ENCODE data around the gene RHBDF2.

The RHBDF2 gene

DNA sequence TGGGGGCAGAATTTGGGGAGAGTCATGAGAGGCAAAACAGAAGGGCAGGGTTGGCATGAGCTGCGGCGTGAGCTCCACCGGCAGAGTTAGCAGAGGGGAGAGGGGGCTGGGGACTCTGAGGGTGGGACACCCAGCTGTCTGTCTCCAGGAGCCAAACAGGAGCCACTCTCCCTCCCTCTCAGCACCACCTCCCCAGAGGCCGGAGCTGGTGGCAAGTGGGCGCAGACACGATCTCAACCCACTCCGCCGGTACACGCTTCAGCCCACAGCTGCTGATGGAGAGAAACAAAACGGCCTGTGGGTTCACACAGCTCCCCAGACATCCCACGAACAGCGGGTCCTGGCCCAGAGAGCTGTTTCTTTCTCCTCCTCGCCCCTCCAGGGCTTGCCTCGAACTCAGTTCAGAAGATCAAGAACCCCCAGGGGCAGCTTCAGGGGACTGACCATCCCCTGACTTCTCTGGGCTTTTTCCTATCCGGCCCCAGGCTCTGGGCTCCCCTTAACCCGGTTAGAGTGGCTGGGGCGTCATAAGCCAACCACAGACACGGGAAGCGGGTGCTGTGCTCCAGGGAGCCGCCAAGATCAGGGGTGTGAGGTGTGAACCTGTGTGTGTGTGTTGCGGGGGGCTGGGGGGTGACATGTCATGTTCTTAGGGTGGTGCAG is 7.6 kb downstream of the RHBDF2 start:
- no peak for TF ChIP-seq POLR2A (IDR thresholded peaks at IDR 0.05; ENCODE audit: low read length)
- TF ChIP-seq GATA1 (IDR thresholded peaks at IDR 0.05; ENCODE audit: low read depth, low read length) = no peak
- DNase-seq = no peak

DNA sequence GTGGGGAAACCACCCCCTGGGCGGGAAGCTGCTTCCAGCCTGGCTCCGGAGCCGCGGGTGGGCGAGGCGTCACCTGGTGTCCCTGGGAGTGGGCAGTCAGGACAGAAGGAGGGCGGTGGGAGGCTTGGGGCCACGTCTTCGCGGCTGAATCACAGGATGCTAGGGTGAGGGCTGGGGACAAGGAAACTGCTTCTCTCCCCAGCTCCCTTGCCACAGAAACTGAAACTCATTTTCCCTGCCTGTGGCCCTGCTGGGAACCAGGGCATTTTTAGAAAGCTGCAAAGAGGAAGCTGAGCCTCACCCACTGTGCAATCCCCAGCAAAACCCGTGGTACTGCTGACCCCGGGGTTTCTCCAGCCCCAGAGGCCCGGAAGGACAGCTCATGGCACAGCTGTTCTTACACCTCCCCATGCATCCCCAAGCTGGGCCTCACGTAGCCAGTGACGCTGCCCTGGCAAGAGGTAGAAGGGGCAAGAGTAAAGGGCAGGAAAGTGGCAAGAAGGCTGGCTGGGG is 8.2 kb downstream of the RHBDF2 start:
- DNase-seq = no peak
- TF ChIP-seq GATA1 (IDR thresholded peaks at IDR 0.05; ENCODE audit: low read depth, low read length) (no peak), POLR2A (IDR thresholded peaks at IDR 0.05; ENCODE audit: low read length) (no peak)

- no peak for DNase-seq
- TF ChIP-seq POLR2A (IDR thresholded peaks at IDR 0.05; ENCODE audit: low read length) (no peak), GATA1 (IDR thresholded peaks at IDR 0.05; ENCODE audit: low read depth, low read length) (no peak)
Observed at GRCh38 chr17:76492123-76492988, 8.9 kb downstream of the RHBDF2 start.

DNA sequence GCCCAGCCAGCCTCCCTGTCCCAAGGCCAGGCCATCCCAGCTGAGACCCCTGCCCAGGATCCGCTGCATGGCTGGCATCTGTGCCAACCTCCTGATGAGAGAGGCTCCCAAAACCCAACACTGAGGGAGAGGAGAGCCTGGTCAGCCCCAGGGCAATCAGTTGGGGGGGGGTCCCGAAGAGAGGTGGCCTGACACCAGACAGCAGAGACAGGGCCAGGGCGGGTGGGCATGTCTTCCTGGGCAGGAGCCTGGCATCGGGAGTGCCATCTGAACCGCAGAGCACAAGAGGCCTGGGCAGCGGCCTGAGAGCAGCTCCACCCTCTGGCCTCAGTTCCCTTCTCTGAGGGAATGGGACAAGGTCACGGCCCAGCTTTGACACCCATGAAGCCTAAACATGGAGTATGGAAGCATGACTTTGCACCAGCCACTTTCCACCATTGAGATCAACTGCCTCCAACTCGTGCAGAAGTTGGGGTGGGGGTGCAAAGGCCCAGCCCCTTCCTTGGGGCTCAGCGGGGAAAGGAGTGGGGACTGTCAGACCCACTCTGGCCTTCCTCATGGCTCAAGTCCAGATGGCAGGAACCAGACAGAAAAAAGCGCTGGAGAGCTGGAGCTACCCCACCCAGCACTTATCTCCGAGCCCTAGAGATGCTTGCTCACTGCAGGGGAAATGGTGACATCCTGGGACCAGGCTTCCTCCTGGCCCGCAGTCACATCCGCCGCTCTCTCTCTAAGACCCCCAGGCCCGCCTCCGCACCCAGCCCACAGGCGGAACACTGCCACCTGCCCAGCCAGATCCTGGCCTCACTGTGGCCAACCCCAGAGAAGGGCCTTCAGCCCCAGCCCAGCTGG is 9.7 kb downstream of the RHBDF2 start:
- DNase-seq = no peak
- TF ChIP-seq GATA1 (IDR thresholded peaks at IDR 0.05; ENCODE audit: low read depth, low read length) = no peak
- no peak for TF ChIP-seq POLR2A (IDR thresholded peaks at IDR 0.05; ENCODE audit: low read length)

- no peak for DNase-seq
- no peak for TF ChIP-seq GATA1 (IDR thresholded peaks at IDR 0.05; ENCODE audit: low read depth, low read length)
- TF ChIP-seq POLR2A (IDR thresholded peaks at IDR 0.05; ENCODE audit: low read length) = no peak
Observed at GRCh38 chr17:76490112-76490710, 11.0 kb downstream of the RHBDF2 start.

DNA sequence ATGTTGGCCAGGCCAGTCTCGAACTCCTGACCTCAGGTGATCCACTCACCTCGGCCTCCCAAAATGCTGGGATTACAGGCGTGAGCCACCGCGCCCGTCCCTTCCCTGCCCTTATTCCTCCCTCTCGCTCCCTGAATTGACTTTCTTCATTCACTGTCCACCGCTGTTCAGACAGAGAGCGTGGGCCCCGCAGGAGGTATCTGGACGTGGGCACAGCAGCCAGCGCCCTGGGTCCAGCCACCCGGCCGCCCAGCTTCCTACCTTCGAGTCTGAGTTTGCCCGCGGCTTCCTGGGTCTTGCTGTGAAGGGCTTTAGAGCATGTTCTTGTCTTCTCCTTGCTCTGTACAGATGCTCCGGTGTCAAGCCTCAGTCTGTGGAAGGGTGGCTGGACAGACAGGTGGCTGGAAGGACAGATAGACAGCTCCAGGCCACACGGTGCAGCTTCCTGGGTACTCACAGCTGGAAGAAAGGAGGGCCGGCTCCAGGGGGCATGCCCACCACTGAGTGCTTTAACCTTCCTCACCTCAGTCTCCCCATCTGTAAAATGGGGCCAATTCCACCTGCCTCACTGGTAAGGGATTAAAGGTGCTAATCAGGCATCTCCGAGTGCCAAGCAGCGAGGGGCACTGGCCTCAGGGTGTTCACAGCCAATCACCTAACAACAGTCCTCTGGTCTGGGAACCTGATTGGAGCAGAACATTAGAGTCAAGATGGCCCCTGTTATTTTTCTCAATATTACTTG is 13.6 kb downstream of the RHBDF2 start:
- no peak for TF ChIP-seq POLR2A (IDR thresholded peaks at IDR 0.05; ENCODE audit: low read length)
- TF ChIP-seq GATA1 (IDR thresholded peaks at IDR 0.05; ENCODE audit: low read depth, low read length) = no peak
- no peak for DNase-seq

DNA sequence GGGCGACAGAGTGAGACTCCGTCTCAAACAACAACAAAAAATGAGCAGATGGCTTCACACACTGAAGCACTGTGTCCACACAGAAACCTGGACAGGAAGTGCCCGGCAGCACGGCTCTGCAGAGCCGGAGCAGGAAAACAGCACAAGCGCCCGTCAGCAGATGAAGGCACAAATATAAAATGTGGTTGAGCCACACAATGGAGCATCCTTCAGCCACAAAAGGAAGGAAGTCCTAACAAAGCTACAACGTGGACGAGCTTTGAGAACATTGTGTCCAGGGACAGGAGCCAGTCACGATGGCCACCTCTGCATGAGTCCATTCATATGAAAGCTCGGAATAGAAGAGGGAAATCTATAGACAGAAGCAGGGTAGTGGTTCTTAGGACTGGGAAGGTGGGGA is 15.7 kb downstream of the RHBDF2 start:
- DNase-seq = no peak

GRCh38 chr17:76484228-76484725 is 16.9 kb downstream of the RHBDF2 start:
- DNase-seq = no peak
- TF ChIP-seq POLR2A (IDR thresholded peaks at IDR 0.05; ENCODE audit: low read length) (no peak), GATA1 (IDR thresholded peaks at IDR 0.05; ENCODE audit: low read depth, low read length) (no peak)

More for the DNA sequence above, 15.7 kb downstream of the RHBDF2 start:
- TF ChIP-seq GATA1 (IDR thresholded peaks at IDR 0.05; ENCODE audit: low read depth, low read length) (no peak), POLR2A (IDR thresholded peaks at IDR 0.05; ENCODE audit: low read length) (no peak)

GRCh38 chr17:76481071-76481655 is 20.1 kb downstream of the RHBDF2 start:
- no peak for TF ChIP-seq GATA1 (IDR thresholded peaks at IDR 0.05; ENCODE audit: low read depth, low read length)
- TF ChIP-seq POLR2A (IDR thresholded peaks at IDR 0.05; ENCODE audit: low read length) = no peak
- no peak for DNase-seq

- DNase-seq = no peak
- no peak for TF ChIP-seq GATA1 (IDR thresholded peaks at IDR 0.05; ENCODE audit: low read depth, low read length)
- no peak for TF ChIP-seq POLR2A (IDR thresholded peaks at IDR 0.05; ENCODE audit: low read length)
Observed at GRCh38 chr17:76480632-76481031, 20.6 kb downstream of the RHBDF2 start.

DNA sequence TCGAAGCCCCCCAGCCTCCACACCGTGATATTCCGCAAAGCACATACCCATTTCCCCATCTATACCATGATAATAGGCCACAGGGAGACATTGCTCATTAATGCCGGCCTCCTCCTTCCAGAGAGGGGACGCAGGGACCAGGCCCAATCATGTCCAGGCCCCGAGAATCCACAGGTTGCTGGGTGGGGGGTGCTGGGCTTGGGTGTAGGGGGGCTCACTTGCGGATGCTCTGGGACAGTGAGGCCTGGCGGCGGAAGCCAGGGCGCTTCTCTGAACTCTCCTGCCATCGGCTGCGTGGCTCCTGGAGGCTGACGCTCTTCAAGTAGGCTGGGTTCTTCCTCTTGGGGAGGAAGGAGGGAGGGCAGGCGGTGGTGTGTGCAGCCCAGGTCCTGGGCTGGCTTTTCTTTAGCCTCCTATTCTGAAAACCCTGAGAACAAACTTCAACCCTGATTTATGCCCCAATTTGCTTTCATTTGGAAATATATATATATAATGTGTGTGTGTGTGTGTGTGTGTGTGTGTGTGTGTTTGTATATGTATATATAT is 21.6 kb downstream of the RHBDF2 start:
- TF ChIP-seq POLR2A (IDR thresholded peaks at IDR 0.05; ENCODE audit: low read length) (no peak), GATA1 (IDR thresholded peaks at IDR 0.05; ENCODE audit: low read depth, low read length) (no peak)
- DNase-seq = no peak

All from erythroblast (primary cell).